GM18520 (cell line): ENCODE results near the gene A2M.

Experiments used
- ATAC-seq: cut with Tn5 transposase; IDR thresholded peaks from one replicate; pipeline ENCODE4 v1.9.1; 2021; ENCODE audit not compliant: unreplicated experiment

Gene A2M

GRCh38 chr12:9040484-9041186 is 75.1 kb downstream of the A2M start:
- no peak for ATAC-seq

GRCh38 chr12:9039397-9039977 is 76.2 kb downstream of the A2M start:
- ATAC-seq, result no peak

- ATAC-seq, result no peak
These were observed 78.3 kb downstream of the A2M start for GRCh38 chr12:9037431-9037830.

GRCh38 chr12:9036227-9036626 is 79.5 kb downstream of the A2M start:
- ATAC-seq, result no peak

GRCh38 chr12:9034095-9034494 is 81.6 kb downstream of the A2M start:
- ATAC-seq, result no peak

- ATAC-seq, result no peak
These were observed 82.3 kb downstream of the A2M start for GRCh38 chr12:9033265-9033887.

- no peak for ATAC-seq
These were observed 83.3 kb downstream of the A2M start for GRCh38 chr12:9032202-9032964.

GRCh38 chr12:9030776-9031175 is 84.9 kb downstream of the A2M start:
- no peak for ATAC-seq

GRCh38 chr12:9027161-9028059 is 88.3 kb downstream of the A2M start:
- no peak for ATAC-seq

GRCh38 chr12:9024512-9024911 is 91.2 kb downstream of the A2M start:
- ATAC-seq, result no peak

- ATAC-seq, result no peak
These were observed 93.1 kb downstream of the A2M start for GRCh38 chr12:9022592-9022991.
